Stimulated activated CD8-positive, alpha-beta memory T cell treated with anti-CD3 and anti-CD28 coated beads, Interleukin-4, amount 100 ng/mL, for 48 hours (primary cell): ENCODE data around the gene CDH4.

ENCODE experiments used
- DNase-seq: peaks from one replicate; pipeline ENCODE4 v3.0.0-alpha.2; 2020

Gene CDH4

DNA sequence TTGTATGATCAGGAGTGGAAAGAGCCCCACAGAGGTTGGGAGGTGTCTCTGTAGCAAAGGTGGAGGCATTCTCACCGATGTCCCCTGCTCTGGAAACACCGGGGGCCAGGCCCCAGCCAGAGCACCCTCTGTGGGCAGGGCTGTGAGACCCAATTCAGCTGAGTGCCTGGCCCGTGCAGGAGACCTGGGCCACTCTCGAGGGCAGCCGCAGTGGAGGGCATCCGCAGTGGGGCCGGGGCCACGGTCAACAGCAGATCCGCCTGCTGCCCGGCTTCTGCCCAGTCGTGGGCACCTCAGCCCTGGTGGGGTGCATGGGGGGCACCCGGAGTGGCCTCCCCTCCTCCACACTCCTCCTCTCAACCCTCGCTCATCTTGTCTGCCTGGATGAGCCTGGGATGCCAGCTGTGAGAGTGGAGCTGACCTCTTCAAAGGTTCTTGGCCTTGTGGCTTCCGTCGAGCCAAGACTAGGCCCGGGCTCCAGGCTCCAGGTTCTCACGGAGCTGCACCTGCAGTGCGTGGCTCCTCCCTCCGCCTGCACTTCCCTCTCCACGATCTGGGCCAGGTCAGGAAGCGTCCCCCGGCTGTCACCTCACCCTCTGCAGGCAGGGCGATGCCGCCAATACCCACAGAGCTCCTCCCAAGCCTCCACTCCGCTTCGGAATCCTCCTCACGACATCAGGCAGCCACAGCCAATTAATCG lies 678.9 kb downstream of the CDH4 start:
- DNase-seq, result no peak

DNA sequence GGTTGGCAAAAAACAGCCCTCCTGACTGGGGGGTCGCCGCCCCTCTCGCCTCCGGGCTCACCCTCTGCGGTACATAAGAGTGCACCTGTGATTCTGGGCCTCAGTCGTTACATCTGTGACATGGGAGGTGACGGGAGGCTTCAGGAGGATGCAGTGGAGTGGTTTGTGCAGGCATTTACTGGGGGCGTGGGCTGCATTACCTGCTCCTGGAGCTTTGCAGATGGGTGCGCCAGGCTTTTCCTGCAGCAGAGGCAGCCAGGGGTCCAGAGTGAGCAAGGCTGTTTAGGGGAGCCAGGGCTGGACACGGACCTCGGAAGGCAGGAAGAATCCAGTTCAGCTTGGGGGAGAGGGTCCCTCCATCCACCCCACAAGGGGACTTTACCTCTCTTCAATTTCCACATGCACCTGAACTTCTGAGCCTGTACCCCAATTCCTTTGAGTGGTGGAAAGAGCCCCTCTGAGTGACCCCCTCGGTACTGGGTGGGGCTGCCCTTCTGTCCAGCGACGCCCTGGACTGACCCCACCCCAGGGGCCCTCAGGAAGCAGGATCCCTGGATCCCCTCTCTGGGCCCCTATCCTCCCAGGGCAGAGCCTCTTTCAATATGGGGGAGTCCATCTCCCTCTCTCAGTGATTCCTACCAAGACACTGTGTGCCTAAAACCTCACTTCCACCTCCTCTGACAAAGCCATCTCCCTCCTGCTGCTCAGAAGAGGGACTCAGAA lies 679.6 kb downstream of the CDH4 start:
- no peak for DNase-seq

DNA sequence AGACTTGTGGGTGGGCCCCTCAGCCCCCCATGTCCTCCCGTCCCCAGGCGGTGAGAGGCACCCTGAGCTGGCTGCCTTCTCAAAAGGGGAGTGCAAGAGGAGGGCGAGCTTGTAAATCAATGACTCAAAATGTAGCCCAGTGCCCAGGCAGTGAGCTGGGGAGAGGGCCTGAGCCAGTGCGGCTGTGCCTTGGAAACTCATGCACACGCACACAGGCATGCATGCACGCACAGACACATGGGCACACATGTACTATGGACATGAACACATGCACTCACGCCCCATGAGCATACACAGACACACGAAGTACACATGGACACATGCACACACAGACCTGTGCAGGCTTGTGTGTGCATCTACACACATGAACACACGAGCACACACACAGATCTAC lies 680.1 kb downstream of the CDH4 start:
- no peak for DNase-seq

DNA sequence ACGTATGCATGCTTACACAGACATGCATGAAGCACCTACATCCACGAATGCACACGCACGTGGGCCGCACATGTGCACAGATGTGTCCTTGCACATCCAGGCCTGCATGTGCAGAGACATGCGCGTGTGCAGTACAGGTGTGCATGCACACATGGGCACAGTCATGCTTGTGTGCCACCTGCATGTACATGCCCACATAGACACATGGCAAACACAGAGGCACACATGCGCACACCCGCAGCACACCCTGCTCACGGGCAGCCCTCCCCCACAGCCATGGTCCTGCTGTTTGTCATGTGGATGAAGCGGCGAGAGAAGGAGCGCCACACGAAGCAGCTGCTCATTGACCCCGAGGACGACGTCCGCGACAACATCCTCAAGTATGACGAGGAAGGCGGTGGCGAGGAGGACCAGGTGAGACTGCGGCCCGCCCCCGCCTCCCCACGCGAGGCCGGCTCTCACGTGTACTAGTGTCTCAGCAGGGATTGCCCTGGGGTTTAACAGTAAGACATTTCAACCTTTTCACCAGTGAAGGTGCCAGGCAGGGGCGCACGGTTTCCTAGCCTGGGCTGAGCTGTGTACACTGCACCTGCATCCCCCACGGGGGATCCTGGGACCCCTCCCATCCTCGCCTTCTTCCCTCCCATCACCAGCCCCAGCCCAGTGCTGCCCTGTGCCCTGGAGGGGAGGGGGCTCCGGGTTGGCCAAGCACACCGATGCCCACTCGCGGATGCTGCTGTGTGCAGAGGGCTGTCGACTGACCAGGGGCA lies 680.8 kb downstream of the CDH4 start:
- DNase-seq, result no peak

DNA sequence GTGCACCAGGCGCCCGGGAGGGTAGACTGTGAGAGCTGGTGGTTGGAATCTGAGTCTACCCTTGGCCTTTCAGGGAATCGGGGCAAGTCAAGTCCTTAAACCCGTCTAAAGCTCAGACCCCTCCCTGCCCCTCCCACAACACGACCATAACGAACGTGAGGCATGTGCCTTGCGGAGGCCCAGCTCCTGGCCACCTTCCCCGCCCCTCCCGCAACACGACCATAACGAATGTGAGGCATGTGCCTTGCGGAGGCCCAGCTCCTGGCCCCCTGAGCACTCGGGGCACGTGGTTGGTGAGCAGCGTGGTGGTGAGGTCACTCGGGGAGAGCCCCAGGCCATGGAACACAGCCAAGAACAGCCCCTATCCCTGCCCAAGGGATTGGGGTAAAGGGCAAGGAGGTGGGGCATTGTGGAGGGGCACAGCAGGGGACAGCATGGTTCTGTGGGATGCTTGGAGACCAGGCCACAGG lies 681.5 kb downstream of the CDH4 start:
- DNase-seq, result no peak

DNA sequence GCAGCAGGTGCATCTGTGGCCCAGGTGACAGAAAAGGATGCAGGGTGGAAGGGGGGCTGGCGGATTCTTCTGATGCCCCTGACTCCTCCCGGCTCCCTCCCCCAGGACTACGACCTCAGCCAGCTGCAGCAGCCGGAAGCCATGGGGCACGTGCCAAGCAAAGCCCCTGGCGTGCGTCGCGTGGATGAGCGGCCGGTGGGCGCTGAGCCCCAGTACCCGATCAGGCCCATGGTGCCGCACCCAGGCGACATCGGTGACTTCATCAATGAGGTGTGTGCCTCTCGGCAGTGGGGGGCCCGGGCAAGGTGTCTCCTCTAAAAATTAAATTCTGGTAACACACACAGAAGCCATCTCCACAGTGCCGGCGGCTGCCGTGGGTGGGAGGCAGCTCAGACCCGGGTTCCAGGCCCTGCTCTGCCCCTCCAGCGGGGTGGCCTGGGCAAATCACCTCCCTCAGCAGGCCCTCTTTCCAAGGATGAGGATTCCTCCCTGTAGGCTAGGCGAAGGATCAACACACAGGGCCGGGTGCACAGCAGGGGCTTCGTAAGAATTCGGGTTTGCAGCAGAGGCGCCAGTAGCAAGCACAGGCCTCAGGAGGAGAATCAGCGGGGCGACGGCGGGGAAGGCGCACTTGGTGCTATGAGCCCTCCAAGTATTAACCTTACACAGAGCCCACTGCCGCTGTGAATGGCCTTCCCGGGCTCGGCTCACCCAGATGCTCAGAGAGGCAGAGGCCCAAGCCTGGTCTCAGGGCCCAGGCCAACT lies 682.1 kb downstream of the CDH4 start:
- no peak for DNase-seq

DNA sequence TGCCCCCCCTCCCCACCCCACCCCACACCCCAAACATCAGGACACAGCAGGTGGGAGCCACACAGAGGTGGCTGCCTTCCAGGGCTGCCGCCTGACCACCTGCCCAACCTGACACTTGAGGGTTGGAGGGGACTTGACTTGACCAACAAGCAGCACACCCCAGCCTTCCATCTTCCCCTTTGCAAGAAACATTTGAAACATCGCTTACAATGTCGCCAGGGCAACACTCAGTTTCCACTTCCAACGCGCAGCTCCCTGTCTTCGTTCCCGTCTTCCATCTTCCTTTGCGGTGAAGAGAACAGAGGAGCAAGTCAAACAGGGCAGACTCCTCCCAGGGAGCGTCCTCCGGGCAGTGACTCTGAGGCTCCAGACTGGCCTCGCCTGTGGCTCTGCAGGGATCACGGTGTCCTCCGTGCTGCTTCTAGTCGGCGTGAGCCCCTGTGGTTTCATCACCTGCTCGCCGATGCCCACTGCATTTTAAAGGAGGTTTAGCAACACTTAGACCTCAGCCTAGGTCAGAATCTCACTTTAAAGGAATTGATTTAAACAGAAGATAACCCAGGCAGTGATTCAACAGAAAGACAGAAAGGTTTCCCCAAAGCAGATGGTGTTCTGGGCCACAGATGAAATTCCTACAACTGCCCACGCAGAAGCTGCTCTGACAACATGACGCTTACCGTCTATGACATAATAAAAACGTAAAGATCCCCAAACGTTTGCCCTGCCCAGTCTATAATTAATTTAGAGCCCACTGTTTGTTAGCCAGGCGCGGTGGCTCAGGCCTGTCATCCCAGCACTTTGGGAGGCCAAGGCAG lies 682.9 kb downstream of the CDH4 start:
- DNase-seq, result no peak

DNA sequence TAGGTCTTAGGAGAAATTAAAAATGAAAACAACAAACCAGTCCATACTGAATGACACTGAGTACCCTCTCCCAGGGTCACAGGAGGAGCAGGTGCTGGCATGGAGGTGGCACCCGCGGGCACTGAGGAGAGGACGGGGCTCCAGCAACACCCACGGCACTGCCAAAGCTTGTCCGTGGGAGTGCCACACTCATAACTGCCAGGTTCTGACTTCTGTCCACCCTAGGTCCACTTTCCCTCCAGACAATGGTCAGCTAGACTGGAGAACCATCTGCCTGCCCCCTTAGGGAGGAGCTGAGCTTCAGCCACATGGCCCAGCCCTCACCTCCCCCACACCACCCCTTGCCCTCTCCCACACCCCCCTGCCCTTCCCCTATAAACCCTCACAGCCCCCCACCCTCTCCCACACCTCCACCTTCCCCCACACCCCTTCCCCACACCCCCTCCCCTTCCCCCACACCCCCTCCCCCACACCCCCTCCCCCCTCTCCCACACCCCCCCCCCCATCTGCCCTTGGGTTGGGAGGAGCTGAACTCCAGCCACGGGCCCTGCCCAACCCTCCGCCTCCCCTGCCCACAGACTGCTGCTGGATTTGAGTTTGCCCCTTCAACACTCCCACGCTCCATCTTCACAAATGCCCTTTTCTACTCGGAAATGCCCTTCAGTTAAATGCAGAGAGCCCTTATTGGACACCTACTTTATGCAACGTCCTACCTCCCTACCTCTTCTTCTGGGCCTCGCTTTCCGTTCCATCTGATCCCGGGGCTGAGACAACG lies 684.1 kb downstream of the CDH4 start:
- DNase-seq, result no peak

DNA sequence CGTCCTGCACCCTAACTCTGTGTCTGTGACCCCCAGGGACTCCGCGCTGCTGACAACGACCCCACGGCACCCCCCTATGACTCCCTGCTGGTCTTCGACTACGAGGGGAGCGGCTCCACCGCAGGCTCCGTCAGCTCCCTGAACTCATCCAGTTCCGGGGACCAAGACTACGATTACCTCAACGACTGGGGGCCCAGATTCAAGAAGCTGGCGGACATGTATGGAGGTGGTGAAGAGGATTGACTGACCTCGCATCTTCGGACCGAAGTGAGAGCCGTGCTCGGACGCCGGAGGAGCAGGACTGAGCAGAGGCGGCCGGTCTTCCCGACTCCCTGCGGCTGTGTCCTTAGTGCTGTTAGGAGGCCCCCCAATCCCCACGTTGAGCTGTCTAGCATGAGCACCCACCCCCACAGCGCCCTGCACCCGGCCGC lies 684.7 kb downstream of the CDH4 start:
- no peak for DNase-seq

DNA sequence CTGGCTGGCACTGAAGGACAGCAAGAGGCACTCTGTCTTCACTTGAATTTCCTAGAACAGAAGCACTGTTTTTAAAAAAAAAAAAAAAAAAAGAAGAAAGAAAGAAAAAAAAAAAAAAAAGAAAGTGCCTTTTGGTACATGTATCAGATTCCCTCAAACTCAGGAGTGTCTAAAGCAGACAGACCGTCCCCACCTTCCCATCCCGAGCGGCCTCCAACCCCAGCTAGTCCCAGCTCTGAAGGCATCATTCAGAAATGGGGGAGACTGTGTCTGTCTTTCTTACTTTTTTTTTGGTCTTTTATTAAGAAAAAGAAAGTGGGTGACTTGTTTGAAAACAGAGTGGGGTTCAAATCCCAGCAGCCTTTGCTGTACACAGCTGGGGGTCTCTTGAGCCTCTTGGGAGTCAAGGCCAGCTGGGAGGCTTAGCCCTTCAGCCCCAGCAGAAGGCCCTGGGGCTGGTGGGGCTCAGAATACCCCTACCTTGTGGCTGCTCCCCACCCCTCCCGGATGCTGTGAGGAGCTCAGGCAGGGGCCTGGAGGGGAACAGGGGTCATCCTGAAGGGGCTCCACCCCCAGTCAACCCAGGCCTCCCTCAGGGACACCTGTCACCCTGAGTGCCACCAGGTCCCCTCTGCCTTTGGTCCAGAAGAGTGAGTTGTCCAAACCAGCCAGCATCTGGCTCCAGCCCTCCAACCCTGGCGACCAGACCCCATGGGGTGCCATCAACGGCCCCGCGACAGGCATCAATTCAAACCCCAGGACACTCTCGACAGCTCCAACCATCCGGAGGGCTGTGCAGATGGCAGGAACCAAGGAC lies 685.3 kb downstream of the CDH4 start:
- DNase-seq, result no peak

DNA sequence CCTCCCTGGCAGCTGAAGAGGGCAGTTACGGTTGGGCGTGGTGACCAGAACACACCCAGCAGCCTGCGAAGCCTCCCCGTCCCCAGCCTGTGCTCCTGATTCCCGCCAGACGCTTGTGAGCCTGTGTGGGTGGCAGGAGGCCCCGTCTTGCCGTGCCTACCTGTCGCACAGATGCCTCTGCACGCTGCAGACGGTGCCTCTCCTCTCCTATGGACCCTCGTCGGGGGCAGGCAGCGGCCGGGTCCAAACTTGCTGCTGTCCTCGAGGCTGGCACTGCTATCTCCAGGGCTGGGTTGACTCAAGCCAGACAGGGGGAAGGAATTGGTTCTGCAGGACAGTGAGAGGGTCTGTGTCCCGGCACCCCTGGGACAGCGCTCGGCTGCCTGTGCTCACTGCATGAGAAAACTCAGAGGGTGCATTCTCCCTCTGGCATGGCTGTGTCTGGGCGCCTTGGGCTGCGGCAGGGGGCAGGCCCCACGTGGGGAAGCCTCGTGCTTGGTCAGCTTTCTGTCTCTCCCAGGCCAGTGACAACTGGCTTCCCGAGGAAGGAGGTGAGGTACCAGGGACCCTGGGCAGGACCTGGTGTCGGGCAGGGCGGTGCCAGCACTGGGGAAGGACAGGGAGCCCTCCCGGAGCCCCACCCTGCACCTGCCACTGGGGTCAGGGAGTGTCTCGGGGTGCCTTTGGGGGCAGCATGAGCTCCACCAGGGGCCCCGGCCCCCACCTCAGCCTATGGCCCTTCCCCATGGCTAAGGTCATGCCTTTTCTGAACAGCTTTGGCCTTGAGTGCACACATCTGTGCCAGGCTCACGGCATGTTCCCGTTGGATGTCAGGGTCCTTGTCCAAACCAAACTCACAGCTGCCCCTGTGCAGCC lies 686.1 kb downstream of the CDH4 start:
- no peak for DNase-seq

DNA sequence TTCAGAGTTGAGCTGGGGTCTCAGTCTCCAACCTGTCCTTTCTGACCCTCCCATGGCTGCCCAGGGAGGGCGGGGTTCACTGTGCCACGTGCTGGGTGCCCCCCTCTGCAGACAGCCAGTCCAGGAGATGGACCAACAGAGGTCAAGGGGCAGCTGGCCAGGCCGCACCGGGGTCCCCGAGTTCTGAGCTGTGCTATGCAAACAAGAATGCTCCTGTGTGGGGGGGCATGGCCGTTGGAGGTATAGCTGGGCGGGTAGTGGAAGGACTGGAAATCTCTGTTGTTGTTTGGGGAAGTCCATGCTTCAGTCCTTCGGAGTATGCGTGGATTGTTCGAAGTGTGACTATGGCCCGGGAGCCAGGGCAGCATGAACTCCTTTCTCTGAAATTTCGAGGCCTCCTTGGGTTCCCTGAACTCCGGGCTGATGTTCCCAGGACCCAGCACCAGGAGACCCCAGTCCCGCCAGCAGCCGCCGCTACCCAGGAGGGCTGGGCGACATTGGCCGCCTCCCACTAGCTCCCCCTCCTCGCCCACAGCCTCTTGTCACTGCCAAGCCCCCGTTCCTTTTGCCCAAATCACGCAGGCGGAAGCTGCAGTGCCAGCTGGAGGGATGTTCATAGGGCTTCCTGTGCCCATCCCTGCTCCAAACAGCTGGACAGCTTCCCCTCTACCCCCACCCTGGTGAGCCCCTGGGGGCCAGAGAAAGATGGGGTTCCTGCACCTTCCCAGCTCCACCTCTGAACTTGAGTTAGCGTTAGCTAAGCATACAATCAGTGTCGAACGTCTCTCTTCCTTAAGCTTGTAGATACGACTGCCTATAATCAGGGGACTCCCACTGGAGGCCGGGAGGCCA lies 687.0 kb downstream of the CDH4 start:
- no peak for DNase-seq

DNA sequence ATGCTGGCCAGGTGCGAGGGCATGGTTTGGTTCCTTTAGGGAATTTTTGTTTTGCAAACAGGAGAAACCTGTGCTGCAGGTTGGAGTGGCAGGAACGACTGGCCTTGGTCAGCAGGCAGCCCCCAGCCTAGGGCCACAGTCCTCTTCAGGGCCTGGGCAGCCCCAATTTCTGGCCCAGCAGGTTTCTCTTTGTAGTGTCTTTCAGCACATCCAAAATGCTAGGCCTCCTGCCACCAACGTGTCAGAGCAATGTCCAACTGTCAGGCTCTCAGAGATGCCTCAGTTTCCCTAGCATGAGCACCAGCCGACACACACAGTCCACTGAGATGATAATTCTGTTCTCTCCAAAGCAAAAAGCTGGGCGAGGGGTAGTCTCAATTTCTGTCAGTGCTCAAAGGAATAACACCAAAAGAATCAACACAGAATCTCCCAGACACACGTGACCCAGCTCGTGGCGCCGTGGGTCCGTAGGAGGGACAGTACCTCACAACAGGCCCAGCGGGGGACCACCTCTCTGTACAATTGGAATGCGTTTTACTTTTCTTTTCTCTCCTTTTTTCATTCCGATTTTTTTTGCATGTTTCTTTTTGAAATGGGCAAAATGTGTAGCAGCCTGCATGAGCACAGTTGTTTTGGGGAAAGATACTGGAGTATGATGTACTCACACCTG lies 687.8 kb downstream of the CDH4 start:
- DNase-seq, result no peak

DNA sequence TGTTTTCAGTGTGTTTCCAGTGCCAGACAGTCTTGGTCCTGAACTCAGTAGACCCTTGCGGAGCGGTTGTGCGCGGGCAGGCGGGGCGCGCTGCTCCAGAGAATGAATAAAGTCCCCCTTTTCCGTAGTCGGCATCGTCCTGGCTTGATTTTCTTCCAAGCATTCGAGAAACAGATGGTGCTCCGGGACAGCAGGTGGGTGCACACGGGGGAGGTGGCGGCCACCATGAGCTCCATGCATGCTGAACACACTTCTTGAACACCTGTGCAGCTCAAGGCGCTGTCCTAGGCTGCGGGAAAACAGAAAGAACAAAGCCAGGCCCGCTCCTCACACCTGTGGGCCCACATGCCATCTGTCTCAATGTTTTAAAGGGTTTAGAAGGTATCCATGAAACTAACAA lies 688.4 kb downstream of the CDH4 start:
- no peak for DNase-seq

DNA sequence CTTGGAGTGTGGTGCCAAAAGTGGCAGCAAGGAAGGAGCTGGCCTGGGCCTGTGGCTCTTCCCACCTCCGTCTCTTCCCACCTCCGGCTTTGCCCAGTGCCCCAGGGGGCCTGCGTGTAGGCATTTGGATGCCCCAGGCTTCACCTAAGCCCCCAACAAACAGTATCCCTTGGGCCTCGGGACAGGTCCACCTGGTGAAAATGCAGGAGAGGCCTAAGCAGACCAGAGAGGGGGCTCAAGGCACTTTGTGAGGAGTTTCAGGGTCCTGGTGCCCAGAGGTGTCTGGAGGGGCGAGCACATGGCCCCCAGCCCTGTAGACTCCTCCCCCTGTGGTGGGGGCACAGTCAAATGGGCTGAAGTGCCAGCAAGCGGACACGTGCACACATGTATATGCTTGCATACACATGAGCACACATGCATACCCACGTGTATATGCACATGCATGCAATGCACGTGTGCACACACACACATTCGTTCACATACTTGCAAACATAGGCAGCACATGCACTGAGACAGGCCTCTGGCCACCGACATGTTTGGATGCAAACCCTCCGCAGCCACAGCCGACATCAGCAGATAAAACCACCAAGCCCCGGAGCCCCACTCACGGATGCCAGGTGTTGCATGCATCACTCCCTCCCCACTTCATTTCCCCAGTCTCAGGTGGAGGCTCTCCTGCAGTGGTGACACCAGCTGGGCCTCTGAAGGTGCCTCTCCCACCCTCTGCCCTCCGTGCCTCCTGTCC lies 689.1 kb downstream of the CDH4 start:
- DNase-seq, result no peak

DNA sequence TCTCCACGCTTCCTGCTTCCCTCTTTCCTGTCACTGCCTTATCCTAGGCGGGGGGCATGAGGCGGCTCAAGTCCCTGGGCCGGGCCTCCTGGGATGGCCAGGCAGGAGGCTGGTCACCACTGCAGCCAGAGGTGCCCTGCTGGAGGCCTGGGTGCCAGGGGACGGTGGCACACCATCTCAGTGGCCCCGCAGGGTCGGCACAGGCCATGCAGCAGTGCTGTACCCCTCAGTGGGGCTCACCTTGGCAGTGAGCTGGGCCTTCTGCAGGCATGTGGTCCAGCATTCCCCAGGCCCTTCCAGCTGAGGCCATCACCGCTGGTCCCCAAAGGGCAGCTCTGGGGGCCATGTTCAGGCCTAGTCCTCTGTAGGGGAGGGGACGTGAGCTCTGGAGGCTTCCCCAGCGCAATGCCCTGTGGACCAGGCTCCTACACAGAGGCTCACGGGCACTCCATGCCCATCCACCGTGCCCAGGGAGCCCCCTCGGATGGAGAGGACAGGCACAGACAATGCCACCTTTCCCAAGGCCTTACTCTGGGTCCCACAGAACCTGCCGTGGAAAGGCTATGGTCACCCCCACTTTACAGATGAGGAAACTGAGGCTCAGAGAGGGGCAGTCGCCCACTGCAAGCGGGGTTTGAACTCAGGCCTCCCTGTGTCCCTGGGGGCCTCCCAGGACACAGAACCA lies 689.8 kb downstream of the CDH4 start:
- DNase-seq, result no peak
